Upper lobe of right lung (tissue), 1 donor: ENCODE data around the gene ZP4. TPM values are rescaled to one million over a fixed set of nuclear protein-coding genes. Genes with fewer than 3 reads are reported as not detected.

Experiments used
- ATAC-seq: fragments of 200-7000 bp; cut with Tn5 transposase; one replicate; pipeline ENCODE4 v1.9.1; 2020; ENCODE audit warnings: mild to moderate bottlenecking, moderate library complexity
- DNase-seq: peaks from one replicate; pipeline ENCODE4 v3.0.0-alpha.2; 2020
- H3K27ac ChIP-seq: fragments of 200-600 bp; one replicate; pipeline ENCODE4 v1.8.0; 2022
- H3K27me3 ChIP-seq: fragments of 200-600 bp; one replicate; pipeline ENCODE4 v1.8.0; 2022; ENCODE audit warnings: mild to moderate bottlenecking
- H3K36me3 ChIP-seq: fragments of 200-600 bp; one replicate; pipeline ENCODE4 v1.8.0; 2022
- H3K4me1 ChIP-seq: fragments of 200-600 bp; one replicate; pipeline ENCODE4 v1.8.0; 2022
- H3K4me3 ChIP-seq: fragments of 200-600 bp; one replicate; pipeline ENCODE4 v1.8.0; 2022; ENCODE audit warnings: mild to moderate bottlenecking
- H3K9me3 ChIP-seq: fragments of 200-600 bp; one replicate; pipeline ENCODE4 v1.8.0; 2022
- CTCF ChIP-seq: fragments of 200-600 bp; IDR thresholded peaks from one replicate; pipeline ENCODE4 v1.8.0; 2022; ENCODE audit warnings: antibody characterized with exemption
- intact Hi-C: fragments of 100-400 bp; cut with DNase I; formaldehyde crosslinking; loops from one replicate; pipeline ENCODE4 v1.11.0; 2022
- total RNA-seq: library from RNA; stranded (reverse); fragmentation: NEBNext Ultra II Directional; extraction: Animal tissue kit (Norgen Biotek cat#: 25700); gene quantifications from one replicate; pipeline ENCODE4 v1.2.1, GENCODE V29; 2021
- donor health status: DM: no; HTN: yes; CAD: no; lungs with severe emphysema.

Gene ZP4
- total RNA-seq, 1 donor from 2014 or later = not detected

- Histone ChIP-seq H3K27ac (no peak overlapping the region), H3K9me3 (no peaks in the 10 kb centered on the region), H3K36me3 (no peaks in the 10 kb centered on the region), H3K27me3 (no peaks in the 10 kb centered on the region), H3K4me1 (no peaks in the 10 kb centered on the region), H3K4me3 (no peak overlapping the region)
- intact Hi-C loops = no loop called here
- ATAC-seq (no peak), DNase-seq (no peak)
- TF ChIP-seq CTCF = no peak
Observed at GRCh38 chr1:237927198-237927597, 36.5 kb upstream of the ZP4 start.

GRCh38 chr1:237921306-237921705 is 30.6 kb upstream of the ZP4 start:
- no peak for ATAC-seq

GRCh38 chr1:237913345-237913744 is 22.6 kb upstream of the ZP4 start:
- Histone ChIP-seq H3K27me3 (no peaks in the 10 kb centered on the region), H3K9me3 (no peaks in the 10 kb centered on the region), H3K4me3 (no peak overlapping the region), H3K4me1 (no peaks in the 10 kb centered on the region), H3K27ac (no peak overlapping the region), H3K36me3 (no peaks in the 10 kb centered on the region)
- DNase-seq (no peak), ATAC-seq (no peak)
- no peak for TF ChIP-seq CTCF
- intact Hi-C loops = no loop called here

More at GRCh38 chr1:237921306-237921705, 30.6 kb upstream of the ZP4 start:
- Histone ChIP-seq H3K27ac (no peak overlapping the region), H3K36me3 (no peaks in the 10 kb centered on the region), H3K27me3 (no peaks in the 10 kb centered on the region), H3K4me1 (no peaks in the 10 kb centered on the region), H3K9me3 (no peaks in the 10 kb centered on the region), H3K4me3 (no peak overlapping the region)
- intact Hi-C loops = no loop called here
- DNase-seq = no peak
- TF ChIP-seq CTCF = no peak

GRCh38 chr1:237911911-237912310 is 21.2 kb upstream of the ZP4 start:
- Histone ChIP-seq H3K36me3 (no peaks in the 10 kb centered on the region), H3K27ac (no peak overlapping the region), H3K4me1 (no peaks in the 10 kb centered on the region), H3K27me3 (no peaks in the 10 kb centered on the region), H3K4me3 (no peak overlapping the region), H3K9me3 (no peaks in the 10 kb centered on the region)
- DNase-seq = no peak
- intact Hi-C loops = no loop called here
- TF ChIP-seq CTCF = no peak
- ATAC-seq = no peak

- no peak for ATAC-seq
- TF ChIP-seq CTCF = no peak
- intact Hi-C loops = no loop called here
Observed at GRCh38 chr1:237910834-237911233, 20.1 kb upstream of the ZP4 start.

GRCh38 chr1:237903961-237904360 is 13.2 kb upstream of the ZP4 start:
- H3K27me3 ChIP-seq = no peaks in the 10 kb centered on the region
- no peak overlapping the region for H3K4me3 ChIP-seq
- no peaks in the 10 kb centered on the region for H3K9me3 ChIP-seq
- H3K36me3 ChIP-seq = no peaks in the 10 kb centered on the region
- DNase-seq = no peak
- TF ChIP-seq CTCF = no peak
- no peak for ATAC-seq
- no peaks in the 10 kb centered on the region for H3K4me1 ChIP-seq
- H3K27ac ChIP-seq = no peak overlapping the region
- intact Hi-C loops = no loop called here

More at GRCh38 chr1:237910834-237911233, 20.1 kb upstream of the ZP4 start:
- no peak for DNase-seq
- Histone ChIP-seq H3K4me1 (no peaks in the 10 kb centered on the region), H3K27me3 (no peaks in the 10 kb centered on the region), H3K9me3 (no peaks in the 10 kb centered on the region), H3K4me3 (no peak overlapping the region), H3K27ac (no peak overlapping the region), H3K36me3 (no peaks in the 10 kb centered on the region)
